GM19025 (cell line): ENCODE results near the gene FOXS1.
A peak's percentile ranks its signal among the peaks of the same experiment; 100 is the strongest.
"Not testable (repeated sequence)": the region's sequence is repeated elsewhere in the genome, so short reads cannot be mapped to it uniquely, and the experiment has no call there.

Experiments used
- ATAC-seq: cut with Tn5 transposase; IDR thresholded peaks from one replicate; pipeline ENCODE4 v1.9.1; 2021; ENCODE audit warnings: mild to moderate bottlenecking, low read depth, moderate library complexity; ENCODE audit not compliant: unreplicated experiment

FOXS1 gene

GRCh38 chr20:31824125-31824485 lies 21.3 kb downstream of the FOXS1 start:
- no peak for ATAC-seq

GRCh38 chr20:31823360-31824124 lies 21.9 kb downstream of the FOXS1 start:
- ATAC-seq = no peak

GRCh38 chr20:31822421-31823330 lies 22.7 kb downstream of the FOXS1 start:
- peak; percentile 49 for ATAC-seq

GRCh38 chr20:31821427-31821826 lies 24.0 kb downstream of the FOXS1 start:
- no peak for ATAC-seq

GRCh38 chr20:31820228-31820627 lies 25.2 kb downstream of the FOXS1 start:
- ATAC-seq = no peak

GRCh38 chr20:31819083-31819784 lies 26.2 kb downstream of the FOXS1 start, which contains the start of gene MYLK2:
Gene MYLK2 (plus strand): TSS chr20:31819356. CDS start chr20:31819581, 225 bp downstream.
- ATAC-seq = no peak

GRCh38 chr20:31818376-31818908 lies 27.0 kb downstream of the FOXS1 start:
- ATAC-seq = no peak

GRCh38 chr20:31817461-31817860 lies 27.9 kb downstream of the FOXS1 start:
- no peak for ATAC-seq

- no peak for ATAC-seq
Measured at GRCh38 chr20:31816221-31816620, 29.2 kb downstream of the FOXS1 start.

- ATAC-seq = no peak
Measured at GRCh38 chr20:31815408-31816188, 29.8 kb downstream of the FOXS1 start.

GRCh38 chr20:31814142-31814541 lies 31.3 kb downstream of the FOXS1 start:
- not testable (repeated sequence) for ATAC-seq

GRCh38 chr20:31813611-31814010 lies 31.8 kb downstream of the FOXS1 start:
- ATAC-seq = no peak

- ATAC-seq = no peak
Measured at GRCh38 chr20:31811796-31812728, 33.3 kb downstream of the FOXS1 start.

GRCh38 chr20:31811198-31811597 lies 34.2 kb downstream of the FOXS1 start:
- no peak for ATAC-seq

GRCh38 chr20:31809661-31810060 lies 35.7 kb downstream of the FOXS1 start:
- no peak for ATAC-seq

GRCh38 chr20:31808481-31808880 lies 36.9 kb downstream of the FOXS1 start:
- no peak for ATAC-seq

GRCh38 chr20:31806564-31807355 lies 38.6 kb downstream of the FOXS1 start:
- ATAC-seq = no peak
